Activated CD4-positive, alpha-beta T cell treated with anti-CD3 and anti-CD28 coated beads, Interleukin-10, Interleukin-2, amounts not matched to agents 100 ng/mL and 50 ng/mL, durations not matched to agents 16 hours and 8 hours (primary cell): ENCODE data around the gene GRM8.

Source experiments
- DNase-seq: peaks from one replicate; pipeline ENCODE4 v3.0.0-alpha.2; 2020

The GRM8 gene

DNA sequence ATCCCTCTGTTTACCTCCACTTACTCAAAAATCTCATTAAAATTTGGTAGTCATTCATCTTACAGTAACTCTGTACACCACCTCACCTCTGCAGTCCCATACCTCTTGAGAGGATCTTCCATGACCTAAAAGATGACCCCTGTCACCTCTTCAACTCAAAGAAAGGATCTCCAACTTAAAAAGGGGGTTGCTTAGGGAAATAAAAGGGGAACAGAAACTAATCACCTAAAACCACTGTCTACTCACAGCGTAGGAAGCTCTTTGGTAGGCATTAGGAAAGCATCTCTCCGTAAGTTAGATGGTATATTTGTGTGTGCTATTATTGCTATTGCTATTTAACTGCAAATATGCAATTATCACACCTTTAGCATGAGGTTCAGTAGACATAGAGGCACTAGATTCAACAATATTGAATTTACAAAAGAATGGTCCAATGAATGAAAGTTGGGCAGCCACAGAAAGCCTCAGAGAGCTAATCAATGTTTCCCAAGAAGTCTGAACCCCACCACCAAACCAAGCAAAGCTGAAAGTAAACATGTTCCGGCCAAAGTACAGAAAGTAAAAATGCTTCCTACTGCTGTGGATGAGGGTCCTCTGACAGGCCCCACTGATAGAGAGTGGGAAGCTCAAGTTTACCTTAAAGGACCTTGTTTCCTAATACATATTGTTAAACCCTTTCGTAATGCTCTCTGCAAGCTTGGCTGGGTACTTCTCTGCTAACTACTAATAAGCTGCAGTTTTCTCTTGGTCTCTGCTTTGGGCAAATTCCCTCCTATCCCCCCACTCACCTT, 105.8 kb downstream of the GRM8 start:
- no peak for DNase-seq

DNA sequence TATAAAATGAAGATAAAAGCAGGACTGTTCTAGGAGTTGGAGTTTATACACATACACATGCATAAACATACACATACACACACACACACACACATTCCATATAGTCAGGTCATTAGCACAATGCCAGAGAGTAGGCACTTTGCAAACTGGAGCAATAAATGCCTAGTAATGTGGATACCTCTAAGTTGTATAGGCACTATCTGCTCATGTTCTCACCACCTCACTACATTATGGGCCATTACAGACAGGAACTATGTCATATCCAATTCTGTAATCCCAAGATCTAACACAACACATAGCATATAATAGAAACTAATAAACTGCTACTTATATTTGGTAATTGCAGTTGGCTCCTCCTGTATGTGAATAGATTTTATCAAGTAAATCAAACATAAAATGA, 115.6 kb downstream of the GRM8 start:
- no peak for DNase-seq

DNA sequence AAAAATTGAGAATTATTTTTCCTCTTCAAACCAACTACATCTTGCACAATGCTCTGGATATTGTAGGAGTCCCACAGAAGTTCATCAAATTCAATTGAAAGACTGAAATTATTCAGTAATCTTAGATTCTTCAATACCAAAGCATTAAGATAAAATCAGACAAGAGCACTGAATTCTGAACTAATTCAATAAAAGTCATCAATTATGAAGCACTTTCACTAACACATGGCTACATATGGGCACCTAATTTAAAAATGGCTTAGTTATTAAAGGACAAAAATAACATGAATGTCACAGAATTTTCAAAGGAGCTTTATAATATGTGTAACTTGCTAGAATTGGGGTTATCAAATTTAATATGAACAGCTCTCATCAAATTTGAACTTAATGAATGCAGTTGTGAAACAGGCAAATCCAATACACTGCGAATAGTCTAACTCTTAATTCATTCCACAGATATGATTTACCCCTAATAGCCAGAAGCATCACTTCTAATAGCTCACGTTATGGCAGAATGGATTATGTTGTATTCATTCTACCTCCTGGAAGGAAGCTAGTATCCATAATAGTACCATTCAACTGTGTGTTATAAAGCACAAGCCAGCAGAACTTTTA, 116.8 kb downstream of the GRM8 start:
- no peak for DNase-seq

DNA sequence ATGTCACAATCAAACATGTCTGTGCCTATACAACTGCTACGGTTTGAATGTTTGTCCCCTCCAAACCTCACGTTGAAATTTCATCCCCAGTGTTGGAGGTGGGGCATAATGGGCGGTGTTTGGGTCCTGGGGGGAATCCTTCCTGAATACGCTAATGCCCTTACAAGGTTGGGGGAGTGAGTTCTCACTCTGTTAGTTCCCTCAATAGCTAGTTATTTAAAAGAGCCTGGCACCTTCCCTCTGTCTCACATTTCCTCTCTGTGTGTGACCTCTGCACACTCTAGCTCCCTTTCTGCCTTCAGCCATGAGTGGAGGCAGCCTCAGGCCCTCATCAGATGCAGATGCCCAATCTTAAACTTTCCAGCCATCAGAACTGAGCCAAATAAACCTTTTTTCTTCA, 129.5 kb downstream of the GRM8 start:
- DNase-seq, result no peak

DNA sequence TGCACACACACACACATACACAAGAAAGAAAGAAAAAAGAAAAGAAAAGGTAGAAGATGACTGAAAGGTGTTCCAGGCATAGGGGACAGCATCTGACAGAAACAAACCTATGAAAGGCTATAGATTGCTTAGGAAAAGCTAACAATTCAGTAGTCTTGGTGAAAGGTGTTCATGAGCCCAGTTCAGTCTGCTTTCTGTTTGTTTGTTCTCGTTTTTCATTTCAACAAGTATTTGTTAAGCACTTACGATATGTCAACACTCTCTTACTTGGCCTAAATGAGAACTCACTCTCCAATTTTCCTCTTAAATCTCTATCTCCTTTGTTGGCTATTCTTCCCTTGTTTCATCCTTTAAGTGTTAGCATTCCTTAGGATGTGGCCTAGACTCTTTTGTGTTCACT, 133.2 kb downstream of the GRM8 start:
- no peak for DNase-seq

DNA sequence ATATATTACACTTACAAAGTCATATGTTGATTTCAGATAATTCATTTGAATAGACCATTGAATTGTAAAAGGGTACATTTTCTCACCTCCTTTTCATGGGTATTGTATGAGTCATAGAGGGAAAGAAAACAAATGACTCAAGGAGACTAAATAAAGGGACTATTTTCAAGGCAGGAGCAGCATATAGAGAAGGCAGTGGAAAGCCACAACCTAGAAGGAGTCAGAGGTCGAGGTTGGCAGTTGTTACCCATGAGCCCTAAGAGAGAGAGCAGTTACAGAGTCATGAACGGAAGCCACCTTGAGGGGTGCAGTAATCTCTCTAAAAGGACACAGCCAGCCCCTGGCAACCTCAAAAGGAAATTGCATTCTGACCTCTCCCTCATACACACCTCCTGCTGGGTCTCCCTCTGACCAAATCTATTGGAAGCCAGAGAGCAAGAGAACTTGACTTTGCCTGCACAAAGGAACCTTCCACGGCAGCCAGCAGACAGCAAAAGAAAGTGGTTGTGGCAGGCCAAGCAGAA, 137.9 kb downstream of the GRM8 start:
- DNase-seq, result peak; percentile 50

DNA sequence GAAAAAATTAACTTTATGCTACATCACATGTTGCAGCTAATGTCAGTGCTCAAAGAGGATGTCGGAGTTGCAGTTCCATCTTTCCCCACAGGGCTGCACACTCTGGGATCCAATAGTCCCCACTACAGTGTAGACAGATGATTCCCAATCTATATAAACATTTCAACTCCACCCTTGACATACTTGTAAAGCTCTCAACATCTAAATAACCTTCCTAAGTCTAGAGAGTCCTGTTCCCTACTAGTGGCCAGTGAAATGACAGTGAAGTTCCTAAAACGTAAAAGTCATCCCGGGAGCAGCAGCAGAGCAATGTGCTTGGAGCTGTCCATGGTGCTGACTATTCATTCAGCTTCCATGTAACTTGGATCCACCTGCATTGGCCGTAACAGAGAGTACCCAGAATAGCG, 145.1 kb downstream of the GRM8 start:
- DNase-seq, result peak; percentile 42

DNA sequence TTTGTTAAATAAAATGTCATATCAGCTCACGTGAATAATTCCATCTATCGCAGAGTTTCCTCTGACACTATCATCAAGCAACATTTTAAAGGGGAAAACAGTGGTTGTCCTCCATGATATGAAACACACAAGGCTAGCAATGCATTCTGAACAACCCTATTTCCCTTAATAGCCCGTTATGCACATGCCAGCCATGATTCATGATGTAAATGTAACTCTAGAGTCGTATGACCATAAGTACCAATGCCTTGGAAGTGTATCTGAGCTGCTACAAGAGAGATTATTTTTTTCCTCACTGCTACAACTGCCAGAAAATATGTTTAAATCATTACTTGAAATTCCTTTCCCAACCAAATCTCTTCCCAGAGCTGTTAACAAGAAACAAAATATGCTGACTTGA, 159.4 kb downstream of the GRM8 start:
- no peak for DNase-seq

DNA sequence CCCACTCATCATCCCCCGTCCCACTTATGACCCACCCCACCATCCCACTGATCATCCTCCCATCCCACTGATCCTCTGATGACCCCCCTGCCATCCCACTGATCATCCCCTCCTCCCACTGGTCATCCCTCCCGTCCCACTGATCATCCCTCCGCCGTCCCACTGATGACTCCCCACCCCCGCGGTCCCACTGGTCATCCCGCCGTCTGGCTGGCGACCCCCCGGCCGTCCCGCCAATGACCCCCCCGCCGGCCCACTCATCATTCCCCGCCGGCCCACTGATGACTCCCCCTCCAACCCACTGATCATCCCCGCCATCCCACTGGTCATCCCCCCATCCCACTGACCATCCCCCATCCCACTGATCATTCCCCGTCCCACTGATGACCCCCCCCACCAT, 161.1 kb downstream of the GRM8 start:
- DNase-seq, result no peak

DNA sequence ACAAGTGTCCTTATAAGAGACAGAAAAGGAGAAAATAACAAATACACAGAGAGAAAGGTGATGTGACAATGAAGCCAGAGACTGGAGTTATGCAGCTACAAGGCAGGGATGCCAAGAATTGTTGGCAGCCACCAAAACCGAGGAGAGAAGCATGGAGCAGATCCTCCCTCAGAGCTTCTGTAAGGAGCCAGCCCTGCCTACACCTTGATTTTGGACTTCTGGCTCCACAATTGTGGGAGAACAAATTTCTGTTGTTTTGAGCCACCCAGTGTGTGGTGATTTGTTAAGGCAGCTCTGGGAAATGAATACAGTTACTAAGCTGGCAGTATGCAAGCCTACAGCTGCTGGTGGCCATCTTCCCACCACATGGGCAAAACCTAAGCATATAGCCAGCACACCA, 163.6 kb downstream of the GRM8 start:
- DNase-seq, result no peak

DNA sequence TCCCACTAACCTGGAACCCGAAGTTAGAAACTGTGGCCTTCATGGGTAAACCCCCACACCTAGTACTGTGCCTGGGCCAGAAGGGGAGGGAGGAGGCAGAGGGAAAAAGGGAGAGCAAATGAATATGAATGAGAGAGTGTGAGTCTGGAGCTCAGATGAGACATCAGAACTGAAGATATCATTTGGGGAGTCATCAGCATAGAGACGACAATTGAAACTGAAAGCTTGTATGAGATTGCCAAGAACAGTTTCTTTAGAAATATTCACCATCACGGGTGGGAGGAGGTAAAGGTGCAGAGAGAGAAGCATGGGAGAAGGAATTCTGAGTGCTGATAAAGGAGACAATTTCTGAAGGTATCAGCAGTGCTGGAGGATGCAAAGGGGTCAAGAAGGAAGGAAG, 171.2 kb downstream of the GRM8 start:
- no peak for DNase-seq

DNA sequence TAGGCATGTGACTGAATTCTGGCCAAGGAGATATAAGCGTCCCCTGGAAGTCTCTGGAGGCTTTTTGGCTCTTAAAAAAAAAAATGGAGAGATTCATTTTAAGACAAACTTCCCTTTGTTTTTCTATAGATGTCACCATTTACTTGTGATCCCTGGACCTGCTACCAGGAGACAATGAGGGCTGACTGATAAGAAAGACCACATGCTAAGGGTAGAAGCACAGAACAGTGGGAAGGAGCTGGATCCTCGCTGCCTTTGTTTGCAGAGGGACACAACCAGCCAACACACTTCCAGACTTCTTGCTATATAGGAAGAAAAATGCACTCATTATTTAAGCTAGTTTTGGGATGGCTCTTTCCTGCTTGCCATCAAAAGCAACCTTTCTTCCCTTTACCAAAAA, 172.2 kb downstream of the GRM8 start:
- no peak for DNase-seq

DNA sequence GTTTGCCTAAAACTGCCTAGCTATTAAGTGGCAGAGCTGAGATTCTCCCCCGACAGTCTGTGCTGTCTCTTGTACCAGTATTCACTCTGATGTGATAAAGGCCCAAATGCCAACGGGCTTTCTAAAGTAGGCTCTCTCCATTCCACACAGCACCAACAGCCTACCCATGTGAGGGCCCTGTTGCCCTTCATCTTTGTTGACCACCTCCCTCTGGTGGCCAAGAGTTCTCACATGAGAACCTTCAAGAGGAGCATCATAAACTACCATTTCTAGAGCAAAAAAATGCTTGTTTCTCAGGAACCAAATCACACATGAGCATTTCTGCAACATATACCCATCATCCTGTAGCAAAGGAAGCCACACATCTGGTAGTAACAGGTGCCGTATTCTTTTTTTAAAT, 185.8 kb downstream of the GRM8 start:
- no peak for DNase-seq

DNA sequence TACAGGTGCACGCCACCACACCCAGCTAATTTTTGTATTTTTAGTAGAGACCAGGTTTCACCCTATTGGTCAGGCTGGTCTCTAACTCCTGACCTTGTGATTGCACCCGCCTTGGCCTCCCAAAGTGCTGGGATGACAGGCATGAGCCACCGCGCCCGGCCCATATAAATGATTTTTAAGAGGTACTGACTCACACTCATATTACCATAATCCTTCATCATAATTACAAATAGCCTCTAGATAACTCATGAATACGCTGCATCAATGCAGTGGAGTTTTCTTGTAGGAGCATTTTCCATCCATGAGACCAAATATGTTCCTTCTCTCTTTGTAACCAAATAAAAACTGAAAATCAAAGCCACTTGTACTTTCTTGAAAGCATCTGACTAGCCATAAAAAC, 193.3 kb downstream of the GRM8 start:
- no peak for DNase-seq

DNA sequence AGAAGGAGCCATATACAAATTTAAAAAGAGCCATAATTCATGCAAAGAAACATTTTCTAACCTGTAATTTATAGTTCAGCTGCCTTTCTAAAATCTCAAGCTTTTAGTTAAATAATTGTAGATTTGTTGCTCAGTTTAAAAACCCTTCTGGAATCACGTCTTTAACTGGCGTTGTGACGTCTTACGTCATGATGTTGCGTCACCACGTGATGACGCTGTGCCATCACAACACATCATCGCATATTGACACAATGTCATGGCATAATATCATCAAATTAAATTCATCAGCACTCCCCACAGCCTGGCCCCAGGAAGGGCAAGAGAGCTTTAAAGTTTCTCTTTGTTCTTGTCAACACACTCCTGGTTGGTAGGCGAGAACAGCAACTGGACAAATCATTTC, 194.8 kb downstream of the GRM8 start:
- DNase-seq, result no peak

DNA sequence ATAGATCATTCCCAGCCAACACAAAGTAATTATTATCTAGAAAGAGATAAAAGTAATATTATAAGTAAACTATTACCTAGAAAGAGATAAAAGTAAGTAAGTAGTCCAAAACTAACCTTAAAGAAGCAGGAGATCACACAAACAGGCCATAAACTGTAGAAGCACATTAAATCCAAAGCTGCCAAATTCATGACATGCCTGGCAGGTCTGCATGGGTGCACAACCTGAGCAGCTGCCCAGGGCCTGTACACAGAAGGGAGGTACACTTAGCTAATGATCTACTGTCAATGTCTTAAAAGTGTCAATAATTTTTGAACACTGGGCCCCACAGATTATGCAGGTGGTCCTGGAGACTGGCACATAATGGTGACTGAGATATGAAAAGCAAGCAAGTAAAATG, 196.5 kb downstream of the GRM8 start:
- DNase-seq, result no peak

DNA sequence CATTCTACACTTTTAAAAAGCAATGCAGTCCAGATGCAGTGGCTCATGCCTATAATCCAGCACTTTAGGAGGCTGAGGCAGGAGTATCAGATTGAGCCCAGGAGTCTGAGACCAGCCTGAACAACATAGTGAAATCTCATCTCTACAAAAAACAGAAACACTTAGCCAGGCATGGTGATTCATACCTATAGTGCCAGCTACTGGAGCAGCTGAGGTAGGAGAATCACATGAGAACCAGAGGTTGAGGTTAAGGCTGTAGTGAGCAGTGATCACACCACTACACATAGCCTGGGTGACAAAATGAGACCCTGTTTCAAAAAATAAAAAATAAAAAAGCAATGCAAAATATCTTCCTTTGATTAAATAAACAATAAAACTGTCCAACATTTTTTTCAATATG, 205.2 kb downstream of the GRM8 start:
- no peak for DNase-seq

DNA sequence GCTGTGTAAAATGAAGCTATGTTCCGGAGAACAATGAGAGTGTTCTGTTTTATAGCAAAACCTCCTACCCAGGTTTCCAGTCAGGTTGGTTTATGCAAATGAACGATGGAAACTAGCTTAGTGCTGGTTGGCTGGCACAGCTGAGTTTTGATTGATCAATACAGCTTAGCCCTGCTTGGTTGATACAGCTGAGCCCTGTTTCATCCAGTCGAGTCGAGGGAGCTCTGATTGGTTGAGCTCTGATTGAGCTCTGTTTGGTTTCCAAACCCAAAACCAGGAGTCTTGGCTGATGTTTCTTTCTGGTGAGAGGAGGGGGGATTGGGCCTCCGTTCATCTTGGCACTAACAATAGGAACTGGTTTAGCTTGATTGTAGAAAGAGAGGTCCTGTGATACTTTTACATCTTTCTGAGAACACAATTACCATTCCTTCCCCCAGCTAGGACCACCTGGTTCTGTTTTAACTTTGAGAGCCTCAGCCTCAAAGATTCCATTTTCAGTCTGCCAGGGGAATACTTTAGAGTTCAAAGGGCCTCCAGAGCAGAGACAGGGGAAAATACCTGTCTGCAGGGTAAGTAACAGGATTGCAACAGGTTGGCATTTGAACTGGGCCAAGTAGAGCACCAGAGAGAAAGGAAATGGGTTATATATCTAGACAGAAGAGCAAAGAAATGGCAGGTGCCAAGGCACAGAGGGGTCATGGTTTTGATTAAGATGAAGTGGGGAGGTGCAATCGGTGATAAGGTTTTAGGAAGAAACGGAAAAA, 210.9 kb downstream of the GRM8 start:
- DNase-seq, result no peak

DNA sequence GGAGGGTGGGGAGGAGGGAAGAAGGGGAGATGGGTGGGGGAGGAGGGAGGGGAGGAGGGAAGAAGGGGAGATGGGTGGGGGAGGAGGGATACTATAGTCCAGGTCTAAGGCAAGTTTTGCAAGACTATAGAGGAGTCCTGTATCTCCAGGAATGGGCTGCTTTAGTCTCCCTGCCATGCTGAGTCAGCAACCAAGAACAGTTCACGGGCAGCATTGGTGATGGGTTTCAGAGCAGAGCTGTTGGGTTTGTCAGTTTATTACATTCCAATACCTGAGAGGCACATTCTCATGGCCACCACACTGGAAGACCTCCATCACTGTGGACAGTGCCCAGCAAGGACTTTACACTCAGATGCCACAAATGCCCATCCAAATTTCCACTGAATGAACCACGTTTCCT, 212.7 kb downstream of the GRM8 start:
- DNase-seq, result no peak

DNA sequence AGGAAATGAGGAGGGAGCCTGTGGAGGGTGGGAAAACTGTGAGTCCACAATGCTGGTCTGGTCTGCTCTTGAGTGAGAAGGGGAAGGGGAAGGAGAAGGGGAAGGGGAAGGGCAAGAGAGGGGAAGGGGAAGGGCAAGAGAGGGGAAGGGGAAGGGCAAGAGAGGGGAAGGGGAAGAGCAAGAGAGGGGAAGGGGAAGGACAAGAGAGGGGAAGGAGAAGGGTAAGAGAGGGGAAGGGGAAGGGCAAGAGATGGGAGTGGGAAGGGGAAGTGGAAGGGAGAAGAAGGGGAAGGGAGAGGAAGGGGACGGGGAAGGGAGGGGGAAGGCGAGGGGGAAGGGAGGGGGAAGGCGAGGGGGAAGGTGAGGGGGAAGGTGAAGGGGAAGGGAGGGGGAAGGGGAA, 213.2 kb downstream of the GRM8 start:
- no peak for DNase-seq

DNA sequence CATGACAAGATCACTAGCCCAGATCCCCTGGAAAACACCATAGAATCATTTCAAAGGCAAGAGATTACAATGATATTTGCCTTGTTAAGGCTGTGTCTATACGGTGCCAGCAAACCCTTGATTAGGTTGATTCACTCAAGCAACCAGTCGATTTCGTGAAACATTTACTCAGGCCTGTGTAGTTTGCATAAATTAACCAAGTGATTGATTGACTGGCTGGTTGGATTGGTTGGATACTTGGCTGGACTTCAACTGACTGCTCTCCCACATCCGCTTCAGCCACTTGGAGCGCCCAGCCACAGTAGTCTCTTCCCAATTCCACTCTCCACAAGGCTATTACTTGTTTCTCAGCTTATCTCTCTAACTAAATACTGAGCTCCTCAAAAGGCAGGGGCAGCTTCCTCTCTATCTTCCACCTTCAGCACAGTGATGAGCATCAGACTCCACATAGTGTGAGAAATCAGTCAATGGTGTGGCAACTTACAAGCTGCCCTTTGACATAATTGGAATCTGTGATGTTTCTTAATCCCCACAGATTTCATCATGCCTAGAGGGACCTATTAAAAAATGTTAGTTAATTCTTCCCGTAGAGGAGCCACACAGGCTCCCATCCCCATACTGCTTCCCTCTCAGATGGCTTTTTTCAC, 217.4 kb downstream of the GRM8 start:
- DNase-seq, result no peak

DNA sequence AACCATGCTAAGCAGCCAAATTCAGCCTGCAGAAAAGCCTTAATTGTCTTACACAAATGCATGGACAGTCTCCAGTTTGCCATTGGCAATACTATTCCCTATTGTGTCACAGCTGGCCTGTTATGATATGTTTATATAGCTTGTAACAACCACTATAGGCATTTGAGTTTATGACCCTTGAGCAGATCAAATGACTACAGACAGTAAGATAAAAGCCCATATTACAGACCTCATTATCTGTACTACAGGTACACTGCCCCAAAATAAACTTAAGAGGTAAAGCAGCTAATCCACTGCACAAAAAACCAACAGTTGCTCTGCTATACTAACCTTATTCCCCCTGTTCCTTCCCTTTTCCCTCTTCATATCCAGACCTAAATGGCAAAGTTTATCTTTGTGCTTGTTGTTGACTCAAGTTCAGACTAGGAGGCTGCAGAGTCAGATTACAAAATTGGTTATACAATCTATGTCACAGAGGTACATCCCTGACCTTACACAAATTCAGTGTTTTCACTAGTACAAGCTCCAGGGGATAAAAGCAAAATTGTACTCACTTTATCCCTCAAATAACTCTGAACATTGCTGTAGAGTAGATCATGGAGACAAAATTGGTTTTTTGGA, 218.4 kb downstream of the GRM8 start:
- no peak for DNase-seq

DNA sequence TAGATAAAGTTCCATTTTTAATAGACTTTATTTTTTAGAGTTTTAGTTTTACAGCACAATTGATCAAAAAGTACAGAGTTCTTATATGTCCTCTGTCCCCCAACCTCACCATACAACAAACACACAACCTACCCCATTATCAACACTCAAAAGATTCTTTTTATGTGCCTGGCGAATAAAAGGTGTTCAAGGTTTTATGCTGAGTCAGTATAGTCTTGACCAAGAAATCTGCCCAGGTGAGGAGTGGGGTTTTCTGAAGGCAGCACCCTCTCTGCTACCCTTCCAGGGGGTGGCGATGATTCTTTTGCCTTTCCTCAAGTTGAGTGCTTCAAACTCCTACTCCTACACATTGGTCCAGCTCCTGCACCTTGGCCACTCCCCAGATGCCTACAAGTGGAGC, 222.9 kb downstream of the GRM8 start:
- DNase-seq, result no peak
